NCI-H345 (cell line): ENCODE data around the gene AMIGO3.

Source experiments
- DNase-seq: peaks from one replicate; lab custom pipeline; 2025; lab: John Stamatoyannopoulos, UW

AMIGO3 gene

DNA sequence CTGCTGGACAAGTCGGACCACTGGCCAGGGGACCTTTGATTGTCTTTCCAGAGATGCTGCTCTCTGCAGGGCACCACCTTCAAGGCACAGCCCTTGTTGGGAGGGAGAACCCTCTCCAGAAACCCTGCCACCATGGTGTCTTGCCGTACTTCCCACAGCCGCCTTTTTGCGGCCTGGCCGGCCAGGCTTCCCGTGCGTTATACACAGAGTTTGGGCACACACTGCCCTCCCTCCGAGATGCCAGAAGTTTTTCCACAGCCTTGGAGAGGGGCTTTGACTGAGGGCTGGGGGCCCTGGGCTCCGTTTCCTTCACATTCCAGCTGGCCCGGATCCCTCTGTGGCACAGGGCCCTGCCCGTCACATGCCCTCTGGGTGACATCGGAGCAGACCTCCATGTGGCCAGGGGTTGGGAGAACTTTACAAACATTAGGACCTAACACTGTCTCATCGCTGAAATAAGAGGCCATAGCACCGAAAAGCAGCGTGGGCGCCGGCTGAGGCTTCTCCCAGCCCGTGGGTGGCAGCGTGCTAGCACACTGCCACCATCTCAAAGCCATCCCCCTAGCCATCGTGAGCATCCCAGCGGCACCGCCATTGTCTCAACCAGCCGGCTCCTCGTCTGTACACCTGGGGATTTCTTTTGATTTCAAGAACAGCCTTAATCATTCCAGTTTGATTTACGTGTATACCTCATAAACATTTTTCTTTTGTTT, 51.6 kb downstream of the AMIGO3 start:
- DNase-seq, result no peak
